22Rv1 (cell line): ENCODE data around the gene KCTD12.

Experiments
- CTCF ChIP-seq: fragments of 450-650 bp; IDR thresholded peaks from 2 replicates; pipeline ENCODE4 v1.5.1; 2017; ENCODE audit warnings: mild to moderate bottlenecking
- ZFX ChIP-seq: fragments of 450-650 bp; IDR thresholded peaks from 2 replicates; pipeline ENCODE4 v1.6.1; 2017; ENCODE audit warnings: antibody characterized with exemption, borderline replicate concordance

DNA sequence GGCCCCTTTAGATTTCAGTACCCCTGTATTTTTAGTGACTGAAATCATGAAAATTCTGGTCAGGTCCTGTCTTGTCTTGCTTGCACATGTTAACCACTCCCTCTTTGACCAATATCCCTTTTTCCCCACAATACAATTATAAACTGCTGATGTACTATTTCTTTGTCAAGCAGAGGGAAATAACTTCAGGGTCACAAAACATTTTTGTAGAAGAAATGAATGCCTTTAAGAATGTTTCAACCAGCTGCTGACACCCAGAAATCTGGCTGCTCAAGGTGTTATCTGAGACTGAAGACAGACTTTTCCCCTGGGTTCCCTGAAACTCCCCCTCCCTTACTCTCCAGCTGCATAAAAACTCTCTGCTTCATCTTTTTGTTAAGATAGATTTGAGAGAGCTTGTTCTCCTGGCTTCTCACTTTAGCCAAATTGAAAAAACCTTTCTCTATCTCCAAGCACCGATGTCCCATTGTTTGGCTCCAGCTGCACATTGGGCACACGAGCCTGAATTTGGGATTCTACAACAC is 43.7 kb upstream of the KCTD12 start:
- no peak for TF ChIP-seq CTCF
- TF ChIP-seq ZFX, result no peak
